Measurements from ENCODE around the gene AXL.
"Not testable (repeated sequence)": the region's sequence is repeated elsewhere in the genome, so short reads cannot be mapped to it uniquely, and the experiment has no call there.

The AXL gene

GRCh38 chr19:41189425-41190065 is 29.5 kb upstream of the AXL start:
- no peak for TF ChIP-seq Cebpa-rat (IDR thresholded peaks at IDR 0.05)

GRCh38 chr19:41192574-41193429 is 26.2 kb upstream of the AXL start, which contains the start of gene CYP2S1:
TSS of gene CYP2S1 (plus strand) at chr19:41193219. CDS start at chr19:41193265, 46 bp downstream.
- Histone ChIP-seq H3K9ac (peak within 1 kb of the TSS in 3 of 11 experiments; percentile 39 to 53 (median 52); a peak in 5 of 22 replicates), H3K9me3 (replicated peaks in 1 of 11) (no peaks in the 10 kb centered on the region), H4K20me1 (no peaks in the 10 kb centered on the region), H3K4me2 (peak within 1 kb of the TSS; percentile 32 to 96 (median 73)), H3K27ac (peak within 1 kb of the TSS in 6 of 11 experiments; percentile 39 to 77 (median 64); a peak in 11 of 22 replicates), H3K4me3 (peak within 1 kb of the TSS in 2 of 10 experiments; percentile 17 to 39; a peak in 3 of 20 replicates), H3K27me3 (peaks cover 13 to 28% (median 27%) of the 10 kb centered on the region in 11 experiments), H3K4me1 (peaks cover 10 to 53% (median 32%) of the 10 kb centered on the region in 10 experiments; a peak in 19 of 20 replicates), H3K36me3 (no peaks in the 10 kb centered on the region)
- no peak for TF ChIP-seq Cebpa-rat (IDR thresholded peaks at IDR 0.05)

More at GRCh38 chr19:41189425-41190065, 29.5 kb upstream of the AXL start:
- Histone ChIP-seq H3K27ac (no peak overlapping the region), H3K4me1 (peaks cover 9 to 27% (median 19%) of the 10 kb centered on the region in 10 experiments; a peak in 19 of 20 replicates), H3K4me2 (no peak overlapping the region), H4K20me1 (no peaks in the 10 kb centered on the region), H3K27me3 (peaks cover 13 to 28% (median 27%) of the 10 kb centered on the region in 11 experiments), H3K9me3 (replicated peaks in 1 of 11) (no peaks in the 10 kb centered on the region), H3K36me3 (no peaks in the 10 kb centered on the region), H3K4me3 (no peak overlapping the region), H3K9ac (no peak overlapping the region)

GRCh38 chr19:41193430-41194156 is 25.4 kb upstream of the AXL start:
- H3K36me3 ChIP-seq, result no peaks in the 10 kb centered on the region
- peak overlapping the region in 6 of 11 experiments; percentile 39 to 77 (median 64); a peak in 11 of 22 replicates for H3K27ac ChIP-seq
- H3K4me1 ChIP-seq, result peaks cover 10 to 53% (median 32%) of the 10 kb centered on the region in 10 experiments; a peak in 19 of 20 replicates
- no peak for TF ChIP-seq Cebpa-rat (IDR thresholded peaks at IDR 0.05)
- H4K20me1 ChIP-seq, result no peaks in the 10 kb centered on the region
- H3K9ac ChIP-seq, result peak overlapping the region in 3 of 11 experiments; percentile 39 to 53 (median 52); a peak in 5 of 22 replicates
- peak overlapping the region in 2 of 10 experiments; percentile 17 to 39; a peak in 2 of 20 replicates for H3K4me3 ChIP-seq
- peak overlapping the region; percentile 32 to 96 (median 73); a peak in 21 of 22 replicates for H3K4me2 ChIP-seq
- H3K9me3 ChIP-seq (replicated peaks in 1 of 11), result no peaks in the 10 kb centered on the region
- H3K27me3 ChIP-seq, result peaks cover 13 to 28% (median 27%) of the 10 kb centered on the region in 11 experiments

GRCh38 chr19:41194157-41194552 is 24.9 kb upstream of the AXL start:
- no peaks in the 10 kb centered on the region for H3K36me3 ChIP-seq
- no peak for TF ChIP-seq Cebpa-rat (IDR thresholded peaks at IDR 0.05)
- peak overlapping the region; percentile 32 to 96 (median 73) for H3K4me2 ChIP-seq
- H3K4me3 ChIP-seq, result peak overlapping the region in 3 of 10 experiments; percentile 7 to 39 (median 17); a peak in 3 of 20 replicates
- peaks cover 13 to 28% (median 27%) of the 10 kb centered on the region in 11 experiments for H3K27me3 ChIP-seq
- H3K27ac ChIP-seq, result peak overlapping the region in 6 of 11 experiments; percentile 39 to 77 (median 64); a peak in 11 of 22 replicates
- H3K4me1 ChIP-seq, result peaks cover 10 to 53% (median 32%) of the 10 kb centered on the region in 10 experiments; a peak in 19 of 20 replicates
- H3K9ac ChIP-seq, result peak overlapping the region in 3 of 11 experiments; percentile 39 to 53 (median 52); a peak in 6 of 22 replicates
- H4K20me1 ChIP-seq, result no peaks in the 10 kb centered on the region
- no peaks in the 10 kb centered on the region for H3K9me3 ChIP-seq (replicated peaks in 1 of 11)

- peak overlapping the region in 2 of 11 experiments; percentile 15; a peak in 2 of 22 replicates for H3K9ac ChIP-seq
- peak overlapping the region in 5 of 11 experiments; percentile 50 to 96 (median 79); a peak in 10 of 22 replicates for H3K4me2 ChIP-seq
- H3K36me3 ChIP-seq, result no peaks in the 10 kb centered on the region
- peaks cover 10 to 53% (median 32%) of the 10 kb centered on the region in 10 experiments; a peak in 19 of 20 replicates for H3K4me1 ChIP-seq
- TF ChIP-seq Cebpa-rat (IDR thresholded peaks at IDR 0.05), result no peak
- H3K27me3 ChIP-seq, result peaks cover 13 to 28% (median 27%) of the 10 kb centered on the region in 11 experiments
- H3K27ac ChIP-seq, result peak overlapping the region in 3 of 11 experiments; percentile 49 to 53 (median 53); a peak in 6 of 22 replicates
- no peaks in the 10 kb centered on the region for H3K9me3 ChIP-seq (replicated peaks in 1 of 11)
- no peak overlapping the region for H3K4me3 ChIP-seq
- H4K20me1 ChIP-seq, result no peaks in the 10 kb centered on the region
These were observed 23.1 kb upstream of the AXL start for GRCh38 chr19:41195675-41196497.

GRCh38 chr19:41198559-41198958 is 20.5 kb upstream of the AXL start:
- TF ChIP-seq Cebpa-rat (IDR thresholded peaks at IDR 0.05), result no peak
- Histone ChIP-seq H3K27me3 (peaks cover 3 to 11% (median 6%) of the 10 kb centered on the region in 11 experiments; a peak in 21 of 22 replicates), H3K36me3 (no peaks in the 10 kb centered on the region)

GRCh38 chr19:41203371-41203770 is 15.7 kb upstream of the AXL start:
- H3K4me2 ChIP-seq, result no peak overlapping the region
- no peaks in the 10 kb centered on the region for H3K36me3 ChIP-seq
- H3K27ac ChIP-seq, result no peak overlapping the region
- H3K9ac ChIP-seq, result no peak overlapping the region
- no peaks in the 10 kb centered on the region for H3K27me3 ChIP-seq
- no peak overlapping the region for H3K4me3 ChIP-seq
- no peaks in the 10 kb centered on the region; a peak in 1 of 22 replicates for H4K20me1 ChIP-seq
- peaks cover 0 to 14% (median 10%) of the 10 kb centered on the region in 10 experiments; a peak in 7 of 20 replicates for H3K4me1 ChIP-seq
- TF ChIP-seq Cebpa-rat (IDR thresholded peaks at IDR 0.05), result no peak
- H3K9me3 ChIP-seq (replicated peaks in 1 of 11), result no peaks in the 10 kb centered on the region

More at GRCh38 chr19:41198559-41198958, 20.5 kb upstream of the AXL start:
- Histone ChIP-seq H4K20me1 (no peaks in the 10 kb centered on the region), H3K4me1 (peaks cover 10 to 36% (median 24%) of the 10 kb centered on the region in 10 experiments; a peak in 19 of 20 replicates), H3K27ac (no peak overlapping the region), H3K9me3 (replicated peaks in 1 of 11) (no peaks in the 10 kb centered on the region), H3K4me3 (no peak overlapping the region), H3K9ac (no peak overlapping the region), H3K4me2 (no peak overlapping the region)

GRCh38 chr19:41204338-41204737 is 14.7 kb upstream of the AXL start:
- not testable (repeated sequence) for H3K9me3 ChIP-seq (replicated peaks in 1 of 11); H3K9ac ChIP-seq; H3K27me3 ChIP-seq; H3K36me3 ChIP-seq; H3K27ac ChIP-seq; H4K20me1 ChIP-seq; H3K4me3 ChIP-seq; H3K4me2 ChIP-seq
- H3K4me1 ChIP-seq, result peaks cover 0 to 14% (median 10%) of the 10 kb centered on the region in 10 experiments; a peak in 7 of 20 replicates
